Measurements from ENCODE around the gene SIDT2.
"Not testable (repeated sequence)": the region's sequence is repeated elsewhere in the genome, so short reads cannot be mapped to it uniquely, and the experiment has no call there.

The SIDT2 gene

GRCh38 chr11:117172724-117173421 is 5.7 kb upstream of the SIDT2 start:
- no peak for DNase-seq

GRCh38 chr11:117175104-117175503 is 3.4 kb upstream of the SIDT2 start:
- DNase-seq, result no peak

GRCh38 chr11:117175781-117176180 is 2.8 kb upstream of the SIDT2 start:
- no peak for DNase-seq

- no peak for DNase-seq
Observed at GRCh38 chr11:117176186-117176585, 2.4 kb upstream of the SIDT2 start.

- no peak for DNase-seq
Observed at GRCh38 chr11:117177534-117178209, 871 bp upstream of the SIDT2 start.

GRCh38 chr11:117179048-117179999 is 781 bp downstream of the SIDT2 start:
- DNase-seq, result peak; percentile 50

GRCh38 chr11:117180020-117180419 is 1.5 kb downstream of the SIDT2 start:
- DNase-seq, result no peak

GRCh38 chr11:117180661-117181585 is 2.4 kb downstream of the SIDT2 start:
- peak; percentile 77 for DNase-seq

- DNase-seq, result no peak
Observed at GRCh38 chr11:117181586-117182550, 3.3 kb downstream of the SIDT2 start.

GRCh38 chr11:117182551-117182935 is 4.0 kb downstream of the SIDT2 start:
- DNase-seq, result no peak

GRCh38 chr11:117183178-117183577 is 4.6 kb downstream of the SIDT2 start:
- not testable (repeated sequence) for DNase-seq

- DNase-seq, result no peak
Observed at GRCh38 chr11:117183724-117184349, 5.3 kb downstream of the SIDT2 start.

- DNase-seq, result no peak
Observed at GRCh38 chr11:117185736-117186430, 7.3 kb downstream of the SIDT2 start.

- no peak for DNase-seq
Observed at GRCh38 chr11:117186431-117186761, 7.9 kb downstream of the SIDT2 start.

- no peak for DNase-seq
Observed at GRCh38 chr11:117187007-117187406, 8.5 kb downstream of the SIDT2 start.

- no peak for DNase-seq
Observed at GRCh38 chr11:117187428-117187798, 8.9 kb downstream of the SIDT2 start.

GRCh38 chr11:117187799-117188481 is 9.4 kb downstream of the SIDT2 start:
- no peak for DNase-seq

GRCh38 chr11:117188620-117189081 is 10.1 kb downstream of the SIDT2 start:
- DNase-seq, result no peak

GRCh38 chr11:117189191-117189940 is 10.8 kb downstream of the SIDT2 start:
- no peak for DNase-seq

All from activated CD4-positive, alpha-beta T cell treated with anti-CD3 and anti-CD28 coated beads, Interleukin-2, Interleukin-6, amounts not matched to agents 100 ng/mL and 50 ng/mL, durations not matched to agents 16 hours and 8 hours (primary cell).